ENCODE results near the gene CIP2A. TPM values are rescaled to one million over a fixed set of nuclear protein-coding genes. Genes with fewer than 3 reads are reported as not detected.

Gene CIP2A
- total and polyA plus RNA-seq, 2 experiments from 2014 or later, result 48.1 to 63.5 TPM

GRCh38 chr3:108602249-108602934, 13.2 kb upstream of the CIP2A start (continued):
- TF ChIP-seq ZNF462 (CRISPR knock-in tag; IDR thresholded peaks at IDR 0.05) (no peak), JUNB (IDR thresholded peaks at IDR 0.05; ENCODE audit: unreplicated experiment) (no peak), ZNF331 (CRISPR knock-in tag; IDR thresholded peaks at IDR 0.05; ENCODE audit: low read depth) (no peak), EZH2phosphoT487 (IDR thresholded peaks at IDR 0.05; ENCODE audit: unreplicated experiment) (no peak), CTCF (conservative IDR thresholded peaks at IDR 0.05; ENCODE audit: low read depth in 2 of 2) (no peak), CREB1 (CRISPR knock-in tag; IDR thresholded peaks at IDR 0.05; ENCODE audit: low read depth) (no peak), ZNF114 (CRISPR knock-in tag; IDR thresholded peaks at IDR 0.05) (no peak), NANOG (IDR thresholded peaks at IDR 0.05; ENCODE audit: borderline replicate concordance) (no peak)

Data from GM23338 (cell line).